Measurements from ENCODE around the gene CTNNA3. TPM values are rescaled to one million over a fixed set of nuclear protein-coding genes. Genes with fewer than 3 reads are reported as not detected.

The CTNNA3 gene
- total and polyA plus RNA-seq, 5 donors from 2014 or later: not detected

- no peak for ATAC-seq (ENCODE audit: low read depth in 2 of 2)
- H3K4me1 Mint-ChIP-seq: no peaks in the 10 kb centered on the region
Measured at GRCh38 chr10:66760941-66761340, 935.1 kb downstream of the CTNNA3 start.

GRCh38 chr10:66755474-66755873, 940.5 kb downstream of the CTNNA3 start:
- H3K9me3 Mint-ChIP-seq: peaks cover 0 to 5% (median 0%) of the 10 kb centered on the region in 7 donors

More at GRCh38 chr10:66760941-66761340, 935.1 kb downstream of the CTNNA3 start:
- Histone ChIP-seq H3K9me3 (ENCODE audit: control insufficient read depth in 2 of 2, low read length in 2 of 2) (no peaks in the 10 kb centered on the region), H3K4me1 (ENCODE audit: control insufficient read depth, insufficient read depth, low read length, poor library complexity, severe bottlenecking) (no peaks in the 10 kb centered on the region), H3K36me3 (ENCODE audit: control insufficient read depth, insufficient read depth, low read length) (no peaks in the 10 kb centered on the region), H3K4me3 (ENCODE audit: low read depth, low read length) (no peak overlapping the region), H3K27me3 (ENCODE audit: control insufficient read depth, insufficient read depth, low read length) (no peaks in the 10 kb centered on the region), H3K27ac (ENCODE audit: insufficient read depth, low read length, poor library complexity, severe bottlenecking) (no peak overlapping the region)
- Mint-ChIP-seq H3K36me3 (no peaks in the 10 kb centered on the region), H3K27me3 (no peaks in the 10 kb centered on the region), H3K9me3 (peaks cover 0 to 7% (median 0%) of the 10 kb centered on the region in 7 donors), H3K27ac (no peak overlapping the region), H3K4me3 (no peak overlapping the region)
- no peak for DNase-seq

GRCh38 chr10:66752714-66753113, 943.3 kb downstream of the CTNNA3 start:
- no peaks in the 10 kb centered on the region for H3K36me3 ChIP-seq (ENCODE audit: control insufficient read depth, insufficient read depth, low read length)
- no peak overlapping the region for H3K27ac Mint-ChIP-seq
- ATAC-seq (ENCODE audit: low read depth in 2 of 2) (no peak), DNase-seq (no peak)
- no peaks in the 10 kb centered on the region for H3K4me1 ChIP-seq (ENCODE audit: control insufficient read depth, insufficient read depth, low read length, poor library complexity, severe bottlenecking)
- peaks cover 0 to 8% (median 2%) of the 10 kb centered on the region in 7 donors for H3K9me3 Mint-ChIP-seq
- H3K27me3 Mint-ChIP-seq: no peaks in the 10 kb centered on the region
- H3K36me3 Mint-ChIP-seq: no peaks in the 10 kb centered on the region
- H3K27me3 ChIP-seq (ENCODE audit: control insufficient read depth, insufficient read depth, low read length): no peaks in the 10 kb centered on the region
- no peak overlapping the region for H3K4me3 Mint-ChIP-seq
- no peak overlapping the region for H3K27ac ChIP-seq (ENCODE audit: insufficient read depth, low read length, poor library complexity, severe bottlenecking)
- no peaks in the 10 kb centered on the region for H3K9me3 ChIP-seq (ENCODE audit: control insufficient read depth in 2 of 2, low read length in 2 of 2)
- H3K4me3 ChIP-seq (ENCODE audit: low read depth, low read length): no peak overlapping the region
- H3K4me1 Mint-ChIP-seq: no peaks in the 10 kb centered on the region

More at GRCh38 chr10:66755474-66755873, 940.5 kb downstream of the CTNNA3 start:
- Mint-ChIP-seq H3K27ac (no peak overlapping the region), H3K36me3 (no peaks in the 10 kb centered on the region), H3K4me3 (no peak overlapping the region), H3K27me3 (no peaks in the 10 kb centered on the region), H3K4me1 (no peaks in the 10 kb centered on the region)
- no peaks in the 10 kb centered on the region for H3K4me1 ChIP-seq (ENCODE audit: control insufficient read depth, insufficient read depth, low read length, poor library complexity, severe bottlenecking)
- ATAC-seq (ENCODE audit: low read depth in 2 of 2): no peak
- H3K27me3 ChIP-seq (ENCODE audit: control insufficient read depth, insufficient read depth, low read length): no peaks in the 10 kb centered on the region
- no peak for DNase-seq
- H3K36me3 ChIP-seq (ENCODE audit: control insufficient read depth, insufficient read depth, low read length): no peaks in the 10 kb centered on the region
- no peak overlapping the region for H3K27ac ChIP-seq (ENCODE audit: insufficient read depth, low read length, poor library complexity, severe bottlenecking)
- H3K4me3 ChIP-seq (ENCODE audit: low read depth, low read length): no peak overlapping the region
- H3K9me3 ChIP-seq (ENCODE audit: control insufficient read depth in 2 of 2, low read length in 2 of 2): no peaks in the 10 kb centered on the region

GRCh38 chr10:66748217-66748616, 947.8 kb downstream of the CTNNA3 start:
- no peaks in the 10 kb centered on the region for H3K9me3 ChIP-seq (ENCODE audit: control insufficient read depth in 2 of 2, low read length in 2 of 2)
- no peaks in the 10 kb centered on the region for H3K36me3 ChIP-seq (ENCODE audit: control insufficient read depth, insufficient read depth, low read length)
- no peaks in the 10 kb centered on the region for H3K27me3 Mint-ChIP-seq
- no peaks in the 10 kb centered on the region for H3K27me3 ChIP-seq (ENCODE audit: control insufficient read depth, insufficient read depth, low read length)
- H3K27ac ChIP-seq (ENCODE audit: insufficient read depth, low read length, poor library complexity, severe bottlenecking): no peak overlapping the region
- DNase-seq (no peak), ATAC-seq (ENCODE audit: low read depth in 2 of 2) (no peak)
- H3K4me1 ChIP-seq (ENCODE audit: control insufficient read depth, insufficient read depth, low read length, poor library complexity, severe bottlenecking): no peaks in the 10 kb centered on the region
- no peak overlapping the region for H3K4me3 Mint-ChIP-seq
- no peak overlapping the region for H3K27ac Mint-ChIP-seq
- H3K4me1 Mint-ChIP-seq: no peaks in the 10 kb centered on the region
- no peaks in the 10 kb centered on the region for H3K36me3 Mint-ChIP-seq
- no peak overlapping the region for H3K4me3 ChIP-seq (ENCODE audit: low read depth, low read length)
- peaks cover 0 to 7% (median 2%) of the 10 kb centered on the region in 7 donors for H3K9me3 Mint-ChIP-seq

- Mint-ChIP-seq H3K27me3 (no peaks in the 10 kb centered on the region), H3K4me1 (no peaks in the 10 kb centered on the region)
Measured at GRCh38 chr10:66747451-66747850, 948.5 kb downstream of the CTNNA3 start.

GRCh38 chr10:66746711-66747110, 949.3 kb downstream of the CTNNA3 start:
- ATAC-seq (ENCODE audit: low read depth in 2 of 2): no peak
- H3K9me3 ChIP-seq (ENCODE audit: control insufficient read depth in 2 of 2, low read length in 2 of 2): no peaks in the 10 kb centered on the region
- no peak overlapping the region for H3K27ac ChIP-seq (ENCODE audit: insufficient read depth, low read length, poor library complexity, severe bottlenecking)
- H3K36me3 Mint-ChIP-seq: no peaks in the 10 kb centered on the region
- no peaks in the 10 kb centered on the region for H3K27me3 ChIP-seq (ENCODE audit: control insufficient read depth, insufficient read depth, low read length)
- H3K27me3 Mint-ChIP-seq: no peaks in the 10 kb centered on the region
- H3K27ac Mint-ChIP-seq: no peak overlapping the region
- H3K4me1 Mint-ChIP-seq: no peaks in the 10 kb centered on the region
- H3K9me3 Mint-ChIP-seq: peaks cover 0 to 7% (median 2%) of the 10 kb centered on the region in 7 donors
- no peaks in the 10 kb centered on the region for H3K36me3 ChIP-seq (ENCODE audit: control insufficient read depth, insufficient read depth, low read length)
- DNase-seq: no peak
- H3K4me3 ChIP-seq (ENCODE audit: low read depth, low read length): no peak overlapping the region
- H3K4me1 ChIP-seq (ENCODE audit: control insufficient read depth, insufficient read depth, low read length, poor library complexity, severe bottlenecking): no peaks in the 10 kb centered on the region
- H3K4me3 Mint-ChIP-seq: no peak overlapping the region

More at GRCh38 chr10:66747451-66747850, 948.5 kb downstream of the CTNNA3 start:
- H3K4me3 ChIP-seq (ENCODE audit: low read depth, low read length): no peak overlapping the region
- H3K27ac Mint-ChIP-seq: no peak overlapping the region
- H3K4me3 Mint-ChIP-seq: no peak overlapping the region
- DNase-seq (no peak), ATAC-seq (ENCODE audit: low read depth in 2 of 2) (no peak)
- no peaks in the 10 kb centered on the region for H3K9me3 ChIP-seq (ENCODE audit: control insufficient read depth in 2 of 2, low read length in 2 of 2)
- H3K4me1 ChIP-seq (ENCODE audit: control insufficient read depth, insufficient read depth, low read length, poor library complexity, severe bottlenecking): no peaks in the 10 kb centered on the region
- peaks cover 0 to 7% (median 2%) of the 10 kb centered on the region in 7 donors for H3K9me3 Mint-ChIP-seq
- H3K36me3 Mint-ChIP-seq: no peaks in the 10 kb centered on the region
- no peaks in the 10 kb centered on the region for H3K36me3 ChIP-seq (ENCODE audit: control insufficient read depth, insufficient read depth, low read length)
- H3K27ac ChIP-seq (ENCODE audit: insufficient read depth, low read length, poor library complexity, severe bottlenecking): no peak overlapping the region
- no peaks in the 10 kb centered on the region for H3K27me3 ChIP-seq (ENCODE audit: control insufficient read depth, insufficient read depth, low read length)

GRCh38 chr10:66746246-66746645, 949.7 kb downstream of the CTNNA3 start:
- H3K27me3 Mint-ChIP-seq: no peaks in the 10 kb centered on the region
- no peaks in the 10 kb centered on the region for H3K36me3 Mint-ChIP-seq
- Histone ChIP-seq H3K27me3 (ENCODE audit: control insufficient read depth, insufficient read depth, low read length) (no peaks in the 10 kb centered on the region), H3K27ac (ENCODE audit: insufficient read depth, low read length, poor library complexity, severe bottlenecking) (no peak overlapping the region), H3K4me3 (ENCODE audit: low read depth, low read length) (no peak overlapping the region), H3K36me3 (ENCODE audit: control insufficient read depth, insufficient read depth, low read length) (no peaks in the 10 kb centered on the region), H3K9me3 (ENCODE audit: control insufficient read depth in 2 of 2, low read length in 2 of 2) (no peaks in the 10 kb centered on the region), H3K4me1 (ENCODE audit: control insufficient read depth, insufficient read depth, low read length, poor library complexity, severe bottlenecking) (no peaks in the 10 kb centered on the region)
- no peaks in the 10 kb centered on the region for H3K4me1 Mint-ChIP-seq
- DNase-seq (no peak), ATAC-seq (ENCODE audit: low read depth in 2 of 2) (no peak)
- no peak overlapping the region for H3K27ac Mint-ChIP-seq
- no peak overlapping the region for H3K4me3 Mint-ChIP-seq
- peaks cover 0 to 7% (median 2%) of the 10 kb centered on the region in 7 donors for H3K9me3 Mint-ChIP-seq

GRCh38 chr10:66744915-66745314, 951.1 kb downstream of the CTNNA3 start:
- H3K27me3 ChIP-seq (ENCODE audit: control insufficient read depth, insufficient read depth, low read length): no peaks in the 10 kb centered on the region
- H3K4me3 ChIP-seq (ENCODE audit: low read depth, low read length): no peak overlapping the region
- ATAC-seq (ENCODE audit: low read depth in 2 of 2) (no peak), DNase-seq (no peak)
- no peak overlapping the region for H3K27ac ChIP-seq (ENCODE audit: insufficient read depth, low read length, poor library complexity, severe bottlenecking)
- no peaks in the 10 kb centered on the region for H3K27me3 Mint-ChIP-seq
- H3K4me3 Mint-ChIP-seq: no peak overlapping the region
- no peaks in the 10 kb centered on the region for H3K4me1 Mint-ChIP-seq
- H3K9me3 Mint-ChIP-seq: peaks cover 0 to 7% (median 3%) of the 10 kb centered on the region in 7 donors
- H3K27ac Mint-ChIP-seq: no peak overlapping the region
- no peaks in the 10 kb centered on the region for H3K4me1 ChIP-seq (ENCODE audit: control insufficient read depth, insufficient read depth, low read length, poor library complexity, severe bottlenecking)
- H3K36me3 ChIP-seq (ENCODE audit: control insufficient read depth, insufficient read depth, low read length): no peaks in the 10 kb centered on the region
- no peaks in the 10 kb centered on the region for H3K9me3 ChIP-seq (ENCODE audit: control insufficient read depth in 2 of 2, low read length in 2 of 2)
- H3K36me3 Mint-ChIP-seq: no peaks in the 10 kb centered on the region
